KBM-7 (cell line): Measurements from ENCODE around the gene HOXA11.
A peak's percentile ranks its signal among the peaks of the same experiment; 100 is the strongest.

Source experiments
- DNase-seq: peaks from one replicate; pipeline ENCODE4 v3.0.0-alpha.2; 2015
- in situ Hi-C: fragments of 300-500 bp; cut with MboI; formaldehyde crosslinking; loops from 2 replicates; pipeline ENCODE4 v1.14.3; 2020; ENCODE audit warnings: low sequenced_read_pairs, low pct_unique_long_range_greater_than_20kb, mixed read lengths

Gene HOXA11

DNA sequence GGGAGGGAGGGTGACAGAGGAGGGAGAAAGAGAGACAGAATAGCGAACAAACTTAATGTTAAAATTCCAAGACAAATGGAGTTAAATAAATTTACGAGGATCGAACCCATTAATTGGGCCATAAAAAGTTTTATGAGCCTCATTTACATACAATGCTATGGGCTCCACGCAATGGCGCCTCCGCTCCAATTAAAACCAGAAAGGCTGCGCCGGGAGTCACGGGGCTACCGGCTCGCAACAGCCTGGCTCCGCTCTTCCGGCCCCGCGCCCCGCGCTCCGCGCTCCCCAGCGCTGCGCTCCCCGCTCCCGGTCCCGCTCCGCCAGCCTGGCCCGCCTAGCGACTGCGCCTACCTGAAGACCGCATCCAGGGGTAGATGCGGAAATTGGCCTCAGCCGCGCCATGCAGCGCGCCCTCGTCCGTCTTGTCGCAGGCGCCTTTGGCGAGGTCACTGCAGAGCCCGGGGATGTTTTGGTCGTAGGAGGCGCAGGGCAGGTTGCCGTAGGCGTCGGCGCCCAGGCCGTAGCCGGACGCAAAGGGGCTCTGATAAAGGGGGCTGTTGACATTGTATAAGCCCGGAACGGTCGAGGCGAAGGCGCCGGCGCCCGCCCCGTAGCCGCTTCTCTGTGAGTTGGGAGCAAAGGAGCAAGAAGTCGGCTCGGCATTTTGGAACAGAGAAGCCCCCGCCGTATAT lies 29.1 kb downstream of the HOXA11 start:
- peak; percentile 74 for DNase-seq
- in situ Hi-C loops, result loop anchor here (10.0 to 25.0 kb wide), 2 partner anchors 301 to 1294 kb away; no protein-coding TSS in a partner anchor

DNA sequence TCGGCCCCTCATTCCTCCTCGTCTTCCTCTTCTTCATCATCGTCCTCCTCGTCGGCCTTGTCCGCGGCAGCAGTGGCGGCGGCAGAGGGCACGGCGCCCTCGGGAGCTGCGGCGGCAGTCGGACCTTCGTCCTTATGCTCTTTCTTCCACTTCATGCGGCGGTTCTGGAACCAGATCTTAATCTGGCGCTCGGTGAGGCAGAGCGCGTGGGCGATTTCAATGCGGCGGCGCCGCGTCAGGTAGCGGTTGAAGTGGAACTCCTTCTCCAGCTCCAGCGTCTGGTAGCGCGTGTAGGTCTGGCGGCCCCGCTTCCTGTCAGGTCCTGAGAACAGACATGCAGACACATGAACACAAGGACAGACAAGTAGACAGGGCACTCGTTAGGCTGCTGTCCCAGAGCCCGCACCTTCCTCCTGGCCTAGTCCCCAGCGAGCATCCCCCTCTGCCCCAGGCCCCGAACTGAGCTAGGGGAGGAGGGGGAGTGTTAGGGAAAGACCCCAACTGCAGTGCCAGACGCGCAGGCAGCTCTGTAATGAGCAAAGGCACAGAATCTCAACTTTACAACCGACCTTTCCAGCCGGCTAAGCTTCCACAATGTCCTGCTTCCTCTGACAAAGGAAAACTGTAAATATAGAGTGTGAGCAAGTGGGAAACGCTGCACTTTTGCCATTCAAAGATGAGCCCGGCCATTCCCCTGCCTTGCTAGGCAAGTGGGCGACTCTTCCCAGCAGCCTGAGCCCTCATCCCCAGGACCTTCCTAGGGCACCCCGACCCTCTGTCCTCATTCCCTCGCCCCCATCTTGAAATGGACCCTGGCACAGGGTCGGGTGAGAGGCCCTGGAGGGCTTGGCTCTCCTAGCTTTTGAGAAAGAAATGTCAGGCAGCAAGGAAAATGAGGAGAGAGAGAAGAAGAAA lies 29.9 kb downstream of the HOXA11 start:
- peak; percentile 76 for DNase-seq
- in situ Hi-C loops, result loop anchor here (10.0 to 25.0 kb wide), 2 partner anchors 300 to 1293 kb away; no protein-coding TSS in a partner anchor

DNA sequence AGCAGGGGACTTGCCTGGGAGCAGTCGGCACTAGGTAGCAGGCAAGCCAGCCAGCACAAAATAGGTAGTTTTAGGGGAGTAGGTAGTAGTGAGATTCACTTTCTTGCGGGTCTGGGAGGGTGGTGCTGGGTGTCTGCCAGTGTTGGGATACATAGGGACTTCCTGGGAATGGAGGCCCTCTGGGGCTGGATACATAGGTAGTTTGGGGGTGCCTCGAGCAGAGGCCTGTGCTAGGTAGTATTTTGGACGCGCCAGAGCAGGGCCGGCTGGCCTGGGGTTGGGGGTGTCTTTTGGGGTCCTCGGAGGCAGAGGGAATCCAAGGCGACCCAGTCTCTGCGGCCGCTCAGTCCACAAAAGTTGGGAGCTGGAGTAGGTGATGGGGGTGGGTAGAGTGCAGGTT lies 30.7 kb downstream of the HOXA11 start:
- in situ Hi-C loops, result loop anchor here (10.0 to 25.0 kb wide), 2 partner anchors 300 to 1292 kb away; no protein-coding TSS in a partner anchor
- no peak for DNase-seq

DNA sequence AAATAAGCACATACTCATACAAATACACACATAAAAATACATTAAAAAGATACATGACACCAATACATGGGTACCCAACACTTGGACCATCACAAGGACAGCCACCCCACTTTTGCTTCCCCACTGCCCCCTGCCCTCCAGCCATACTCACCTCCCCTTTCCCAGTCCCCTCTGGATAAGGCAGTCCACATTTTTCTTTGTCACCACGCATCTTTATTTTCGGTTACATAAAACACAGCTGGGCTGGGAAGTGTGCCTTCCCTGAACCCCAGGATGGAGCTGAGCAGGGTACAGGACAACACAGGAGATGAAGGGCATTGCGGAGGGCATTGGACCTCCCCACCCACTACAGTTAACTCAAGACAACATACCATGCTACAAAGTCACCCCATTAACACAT lies 31.5 kb downstream of the HOXA11 start:
- no peak for DNase-seq
- in situ Hi-C loops, result loop anchor here (10.0 to 25.0 kb wide), 2 partner anchors 299 to 1291 kb away; no protein-coding TSS in a partner anchor

DNA sequence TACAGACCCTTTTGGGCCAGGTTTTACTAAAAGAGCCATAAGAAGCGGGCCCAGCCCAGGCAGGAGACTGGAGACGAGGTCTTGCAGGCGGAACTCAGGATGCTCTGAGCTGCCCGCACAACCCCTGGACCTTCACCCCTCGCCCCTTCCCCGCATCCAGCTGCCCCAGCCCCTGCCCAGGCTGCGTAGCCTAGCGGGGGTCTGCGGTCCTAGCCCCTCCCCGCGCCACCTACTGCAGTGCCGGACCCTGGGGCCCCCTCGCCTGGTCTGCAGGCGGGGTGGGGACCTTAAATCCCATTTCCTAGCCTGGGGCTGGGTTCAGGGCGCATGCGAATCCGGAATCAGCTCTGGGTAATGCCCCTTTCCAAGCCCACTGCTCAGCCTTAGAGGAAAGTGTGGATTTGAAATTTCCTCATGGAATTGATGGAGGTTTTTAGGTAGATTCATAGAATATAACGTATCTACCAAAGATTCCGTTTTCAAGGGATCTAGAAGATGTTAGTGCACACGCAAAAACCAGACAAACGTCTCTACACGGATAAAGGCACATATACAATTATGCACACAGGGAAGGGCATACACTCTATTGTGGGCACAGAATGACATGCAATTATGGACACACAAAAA lies 32.1 kb downstream of the HOXA11 start:
- in situ Hi-C loops, result loop anchor here (10.0 to 25.0 kb wide), 2 partner anchors 298 to 1291 kb away; no protein-coding TSS in a partner anchor
- DNase-seq, result no peak

DNA sequence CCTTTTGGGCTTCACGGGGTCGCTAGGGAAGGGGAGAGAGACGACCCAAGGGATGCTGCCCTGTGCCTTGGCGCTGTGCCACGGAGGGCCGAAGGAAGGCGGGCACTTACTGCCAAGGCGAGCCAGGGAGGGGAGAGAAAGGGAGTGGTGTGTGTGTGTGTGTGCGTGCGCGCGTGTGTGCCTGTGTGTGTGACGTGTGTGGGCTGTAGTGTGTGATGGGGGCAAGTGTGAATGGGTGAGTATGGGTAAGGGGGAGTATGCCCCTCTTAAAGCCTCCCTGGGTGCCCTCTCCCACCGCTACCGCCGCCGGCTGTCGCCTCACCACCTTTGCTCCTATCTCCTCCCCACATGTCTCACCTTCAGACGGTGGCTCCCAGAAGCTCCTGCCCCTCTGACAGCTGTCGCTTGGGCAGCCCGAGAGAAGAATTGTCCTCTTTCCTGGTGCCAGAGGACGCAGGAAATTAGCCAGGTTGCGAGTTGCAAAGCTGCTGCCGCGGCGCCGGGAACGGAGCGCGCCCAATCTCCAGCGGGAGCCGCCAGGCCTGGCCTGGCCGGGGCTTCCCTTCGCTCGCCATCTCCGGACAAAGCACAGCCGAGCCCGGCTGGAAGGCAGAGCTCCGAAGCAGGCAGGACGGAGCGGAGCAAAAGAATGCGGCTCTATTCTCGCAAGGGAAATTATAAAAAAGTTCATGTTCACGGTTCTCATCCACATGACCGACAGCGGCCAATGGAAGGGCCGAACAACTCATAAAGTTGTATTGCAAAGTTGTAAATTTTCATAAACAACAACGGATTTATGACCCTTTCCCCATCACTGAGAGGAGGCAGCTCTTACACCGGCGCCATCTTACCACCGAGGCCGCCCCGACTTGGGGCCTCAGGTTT lies 32.9 kb downstream of the HOXA11 start, which contains the start of gene HOXA3:
Gene HOXA3, minus strand, starts transcription at position 653 of the 885 bp plus-strand sequence. CDS start 41,943 bp downstream, outside the sequence.
- in situ Hi-C loops, result loop anchor here (10.0 to 25.0 kb wide), 2 partner anchors 297 to 1290 kb away; no protein-coding TSS in a partner anchor
- DNase-seq, result peak; percentile 52

DNA sequence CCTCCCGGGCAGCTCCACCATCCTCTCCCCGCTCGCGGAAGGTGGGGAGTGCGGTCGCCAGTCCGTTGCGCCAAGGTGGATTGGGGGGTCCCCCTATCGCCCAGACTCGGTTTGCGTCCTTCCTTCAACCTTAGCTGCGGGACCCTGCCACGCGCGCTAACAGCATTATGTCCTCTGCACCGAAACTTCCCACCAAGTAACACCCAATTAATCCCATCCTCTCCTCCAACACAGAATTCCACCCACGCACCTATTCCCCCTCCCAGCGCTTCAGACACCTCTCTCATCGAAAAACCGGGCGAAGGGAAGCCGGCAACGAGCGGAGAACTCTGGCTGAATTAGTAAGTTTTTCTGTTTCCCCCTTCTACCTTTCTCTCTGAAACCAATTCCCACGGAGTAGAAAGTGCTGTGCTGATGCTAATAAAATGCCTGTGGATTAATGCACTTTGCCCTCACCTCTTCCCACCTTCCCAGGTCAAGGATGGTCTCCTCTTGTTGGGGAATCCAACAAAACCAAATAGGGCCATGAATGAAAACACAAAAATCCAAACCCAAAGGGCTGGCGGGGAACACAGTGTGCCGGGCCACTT lies 33.6 kb downstream of the HOXA11 start:
- in situ Hi-C loops, result loop anchor here (10.0 to 25.0 kb wide), 2 partner anchors 297 to 1289 kb away; no protein-coding TSS in a partner anchor
- no peak for DNase-seq

DNA sequence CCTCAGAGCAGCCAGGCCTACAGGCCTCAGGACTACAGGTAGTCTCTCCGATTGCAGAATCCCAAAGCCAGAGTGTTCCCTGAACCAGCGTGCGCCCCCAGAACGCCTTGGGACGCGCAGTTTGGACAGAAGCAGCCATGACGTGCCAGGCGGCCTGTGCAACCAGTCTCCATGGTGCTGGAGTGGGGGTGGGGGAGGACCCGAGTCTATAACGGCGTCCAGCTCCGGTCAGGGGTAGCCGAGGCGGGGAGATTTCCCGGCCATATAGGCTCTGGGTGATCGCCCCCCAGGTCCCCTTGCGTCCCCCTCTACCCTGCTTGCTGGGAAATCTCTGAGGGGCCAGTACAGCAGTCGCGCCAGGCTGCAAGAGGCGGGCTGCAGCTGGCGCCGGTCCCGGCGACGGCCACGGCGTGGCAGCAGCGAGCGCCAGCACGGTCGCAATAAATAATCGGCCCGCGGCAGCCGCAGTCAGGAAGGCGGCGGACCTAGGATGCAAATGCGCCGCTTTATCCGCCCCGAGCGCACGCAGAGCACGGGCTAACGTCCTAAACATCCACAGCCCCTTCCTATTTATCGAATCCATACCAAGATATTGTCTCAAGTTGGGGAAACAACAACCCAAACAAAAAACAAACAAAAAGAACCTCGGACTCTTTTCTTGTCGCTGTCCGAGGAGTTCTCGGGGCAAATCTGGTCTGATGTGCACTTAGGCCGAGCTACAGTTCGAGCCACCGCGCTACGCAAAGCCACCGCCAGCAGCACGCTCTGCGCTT lies 34.3 kb downstream of the HOXA11 start:
- peak; percentile 92 for DNase-seq
- in situ Hi-C loops, result loop anchor here (10.0 to 25.0 kb wide), 2 partner anchors 296 to 1288 kb away; no protein-coding TSS in a partner anchor

DNA sequence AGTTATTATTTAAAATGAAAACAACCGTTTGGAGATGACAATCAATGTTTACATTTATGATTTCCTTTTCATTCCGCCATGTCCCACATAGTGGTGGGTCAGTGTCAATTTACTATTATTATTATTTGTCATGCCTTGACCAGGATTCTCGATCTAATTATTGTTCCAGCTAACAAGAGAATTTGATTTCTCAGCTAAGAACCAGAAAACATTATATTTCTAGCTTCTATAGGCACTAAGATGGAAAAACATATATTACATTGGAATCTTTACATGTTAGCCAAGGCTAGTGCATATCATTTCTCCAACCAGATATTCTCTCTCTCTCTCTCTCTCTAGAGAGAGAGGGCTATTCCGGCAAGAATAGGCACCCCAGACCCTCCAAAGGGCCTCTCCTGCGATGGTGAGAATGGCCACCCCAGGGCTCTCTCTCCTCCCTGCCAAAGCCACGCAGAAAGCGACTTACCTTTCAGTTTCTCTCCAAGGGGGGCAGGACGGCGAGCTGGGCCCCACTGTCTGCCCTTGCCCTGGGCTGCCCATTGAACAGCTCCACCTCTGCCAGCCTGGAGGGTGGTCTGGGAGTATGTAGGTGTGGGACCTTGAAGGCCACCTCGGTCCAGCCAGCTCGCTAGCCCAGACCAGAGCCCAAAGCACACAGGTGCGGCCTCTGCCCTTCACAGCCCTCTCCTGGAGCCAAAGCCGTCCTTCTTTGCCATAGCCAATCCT lies 35.0 kb downstream of the HOXA11 start:
- in situ Hi-C loops, result loop anchor here (10.0 to 25.0 kb wide), 2 partner anchors 295 to 1288 kb away; no protein-coding TSS in a partner anchor
- DNase-seq, result no peak

DNA sequence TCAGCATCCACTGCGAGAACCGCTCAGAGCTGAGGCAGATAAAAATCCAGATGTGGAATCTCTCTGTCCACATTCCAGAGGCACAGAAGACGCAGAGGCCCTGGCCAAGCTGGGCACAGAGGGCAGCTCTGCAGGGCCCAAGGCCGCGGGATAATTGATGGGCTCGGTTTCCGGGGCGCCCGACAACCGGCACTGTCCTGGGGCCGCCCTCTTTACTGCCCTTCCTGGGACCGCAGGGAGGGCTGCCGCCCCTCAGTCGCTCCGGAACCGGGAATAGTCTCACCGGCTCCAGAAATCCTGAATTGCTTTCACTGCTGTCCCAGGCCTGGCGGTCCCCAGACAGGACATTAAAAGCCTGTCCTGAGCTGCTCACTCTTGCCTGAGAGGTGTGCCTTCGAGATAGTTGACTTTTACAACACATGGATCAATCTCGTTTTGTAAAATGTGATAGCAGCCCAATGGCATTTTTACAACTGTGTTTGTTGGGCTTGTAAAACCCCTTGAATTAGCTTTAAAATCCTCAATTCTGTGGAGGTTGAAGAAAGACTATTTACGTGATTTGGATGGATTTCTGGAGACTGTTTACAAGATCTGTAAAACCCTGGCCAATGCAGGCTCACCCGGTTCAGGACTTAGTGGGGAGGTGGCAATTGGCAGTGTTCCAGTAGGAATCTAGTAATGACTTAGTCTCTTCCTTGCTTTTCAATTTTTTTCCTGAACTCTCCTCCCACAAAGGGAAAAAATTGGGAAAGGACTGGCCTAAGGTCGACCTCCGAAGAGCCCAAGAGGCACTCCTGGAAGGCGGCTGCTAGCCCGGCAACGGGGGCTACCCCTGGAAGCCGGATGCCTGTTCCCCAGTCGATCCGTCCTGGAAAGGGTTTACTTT lies 36.0 kb downstream of the HOXA11 start:
- in situ Hi-C loops, result no loop called here
- peak; percentile 37 for DNase-seq

DNA sequence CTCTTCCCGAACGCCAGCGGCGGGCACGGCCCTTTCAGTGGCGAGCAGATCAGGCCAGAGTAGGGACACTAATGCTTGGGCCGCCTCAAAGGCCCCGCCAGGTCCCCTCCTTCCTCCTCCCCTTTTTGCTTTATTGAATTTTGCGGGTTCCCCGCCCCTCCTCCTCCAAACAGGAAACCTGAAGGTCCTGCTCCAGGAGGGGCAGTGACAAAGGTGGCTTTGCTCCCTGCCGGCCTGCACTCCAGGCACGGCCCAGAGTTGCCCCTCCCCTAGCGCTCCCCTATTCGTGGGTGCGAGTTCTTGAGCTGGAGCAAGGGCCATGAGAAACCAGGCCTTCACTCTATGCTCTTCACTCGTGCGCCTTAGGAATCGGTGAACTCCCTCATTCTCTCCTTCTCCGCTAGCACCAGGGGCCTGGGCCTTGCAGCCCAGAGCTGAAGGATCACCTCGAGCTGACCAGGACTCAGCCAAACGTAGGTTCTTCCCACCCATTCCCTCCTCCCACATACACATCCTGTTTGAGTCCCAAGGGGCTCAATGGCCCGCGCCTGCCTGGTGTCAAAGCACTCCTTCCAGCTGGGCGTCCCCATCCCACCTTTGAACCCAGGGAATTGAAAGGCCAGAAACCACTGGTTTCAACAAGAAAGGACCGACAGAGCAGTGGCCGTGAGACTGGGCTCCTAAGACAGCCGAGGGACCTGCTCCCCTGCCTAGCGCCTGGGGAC lies 36.8 kb downstream of the HOXA11 start:
- in situ Hi-C loops, result no loop called here
- peak; percentile 7 for DNase-seq

DNA sequence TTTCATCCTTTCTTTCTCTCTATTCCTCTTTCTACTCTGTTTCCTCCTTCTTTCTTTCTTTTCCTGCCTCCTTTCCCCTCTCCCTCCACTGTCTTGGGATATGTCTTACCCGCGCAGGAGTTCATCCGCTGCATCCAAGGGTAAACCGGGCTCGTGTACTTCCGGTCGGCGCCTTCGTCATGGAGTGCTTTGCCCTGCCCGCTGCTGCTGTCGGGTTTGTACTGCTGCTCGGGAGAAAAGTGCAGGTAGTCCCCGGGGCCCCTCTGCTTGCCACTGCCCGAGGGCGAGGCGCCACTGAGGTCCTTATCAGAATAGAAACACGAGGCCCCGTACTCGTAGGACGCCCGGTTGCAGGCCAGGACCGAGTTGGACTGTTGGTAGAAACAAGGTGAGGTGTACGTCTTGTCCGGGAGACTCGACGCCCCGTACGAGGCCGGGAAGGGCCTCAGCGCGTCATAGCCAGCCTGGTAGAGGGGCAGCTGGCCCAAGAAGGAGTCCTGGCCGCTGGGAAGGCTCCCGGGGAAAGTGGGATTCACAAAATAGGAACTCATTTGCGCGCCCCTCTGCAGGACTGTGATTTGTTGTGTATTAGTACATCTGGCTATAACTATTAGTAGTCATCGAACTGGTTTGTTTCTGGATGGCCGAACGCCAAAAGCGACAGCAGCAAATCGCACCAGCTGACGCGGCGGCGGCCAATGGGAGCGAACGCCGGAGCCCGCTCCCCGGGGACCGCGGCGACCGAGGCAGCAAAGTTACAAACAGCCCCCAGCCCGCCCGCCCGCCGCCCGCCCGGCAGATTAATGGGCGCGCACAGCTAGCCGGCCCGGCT lies 37.6 kb downstream of the HOXA11 start, which contains the start of gene HOXA6:
Gene HOXA6, minus strand, starts transcription at position 576 of the 832 bp plus-strand sequence. Its CDS starts 25 bp downstream, at position 551.
- in situ Hi-C loops, result no loop called here
- DNase-seq, result no peak

DNA sequence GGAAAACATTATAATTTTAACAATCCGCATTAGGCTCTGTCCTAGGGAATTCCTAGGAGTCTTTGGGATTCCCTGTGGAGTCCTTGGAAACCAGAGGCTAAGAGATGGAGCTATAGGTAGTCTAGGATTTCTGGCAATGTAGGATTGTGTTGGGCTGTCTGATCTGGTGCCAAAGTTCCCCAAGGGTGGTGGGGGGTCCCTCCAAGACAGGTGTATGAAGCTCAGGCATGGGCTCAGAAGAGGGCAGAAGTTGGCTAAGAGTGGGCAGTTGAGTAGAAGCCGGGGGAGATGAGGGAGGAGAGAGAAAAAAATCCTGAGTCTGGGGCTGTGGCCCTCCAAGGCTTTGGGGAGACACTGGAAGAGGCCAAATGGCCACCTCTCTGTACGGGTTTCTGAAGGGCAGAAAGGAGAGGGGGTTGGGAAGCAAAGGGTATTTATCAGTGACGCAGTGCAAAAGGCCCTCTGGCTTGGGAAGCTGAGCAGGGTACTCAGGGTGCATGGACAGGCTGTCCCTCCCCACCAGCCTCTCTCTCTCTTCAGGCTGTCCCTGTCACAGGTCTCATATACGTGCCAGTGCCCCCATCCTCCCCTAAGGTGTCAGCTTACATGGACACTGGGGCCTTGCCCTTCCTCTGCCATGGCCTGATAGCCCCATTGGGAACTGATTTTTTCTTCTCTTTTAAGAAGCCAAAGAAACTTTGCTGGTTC lies 38.4 kb downstream of the HOXA11 start:
- in situ Hi-C loops, result no loop called here
- no peak for DNase-seq
